ENCODE results near the gene FAM124A.

FAM124A gene

DNA sequence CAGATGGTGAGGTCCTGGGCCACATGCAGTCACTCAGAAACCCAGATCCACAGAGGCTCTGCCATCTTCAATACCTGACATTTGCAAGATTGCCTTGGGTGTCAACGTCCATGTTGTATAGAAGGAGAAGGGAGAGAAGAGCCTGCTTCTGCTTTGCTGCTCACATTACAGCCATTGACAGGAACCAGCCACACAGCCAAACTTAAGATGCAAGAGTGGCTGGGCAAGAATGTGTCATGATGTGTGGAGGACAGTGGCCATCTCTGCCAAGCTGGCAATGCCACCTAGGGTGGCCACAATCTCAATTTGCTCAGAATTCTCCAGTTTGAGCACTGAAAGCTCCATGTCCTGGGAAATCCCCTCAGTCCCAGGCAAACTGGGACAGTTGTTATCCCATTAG is 91.4 kb downstream of the FAM124A start:
- no peak for DNase-seq

DNA sequence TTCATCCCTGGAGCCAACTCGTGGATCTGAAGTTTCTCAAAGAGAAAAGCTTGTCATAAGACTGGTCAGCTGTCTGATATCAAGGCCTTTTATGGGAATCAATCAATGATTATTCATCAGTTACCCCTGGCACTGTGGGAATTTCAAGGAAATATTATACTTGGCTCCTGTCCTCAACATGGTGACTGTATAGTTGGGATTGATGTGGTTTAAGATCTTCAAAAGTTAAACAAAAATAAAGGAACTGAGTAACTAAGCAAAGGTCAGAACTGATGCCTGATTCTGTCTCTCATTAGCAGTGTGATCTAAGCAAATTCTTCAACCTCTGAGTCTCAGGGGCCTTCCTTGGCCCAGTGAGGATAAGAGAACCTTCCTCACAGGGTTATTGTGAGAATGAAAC is 95.1 kb downstream of the FAM124A start:
- no peak for DNase-seq

DNA sequence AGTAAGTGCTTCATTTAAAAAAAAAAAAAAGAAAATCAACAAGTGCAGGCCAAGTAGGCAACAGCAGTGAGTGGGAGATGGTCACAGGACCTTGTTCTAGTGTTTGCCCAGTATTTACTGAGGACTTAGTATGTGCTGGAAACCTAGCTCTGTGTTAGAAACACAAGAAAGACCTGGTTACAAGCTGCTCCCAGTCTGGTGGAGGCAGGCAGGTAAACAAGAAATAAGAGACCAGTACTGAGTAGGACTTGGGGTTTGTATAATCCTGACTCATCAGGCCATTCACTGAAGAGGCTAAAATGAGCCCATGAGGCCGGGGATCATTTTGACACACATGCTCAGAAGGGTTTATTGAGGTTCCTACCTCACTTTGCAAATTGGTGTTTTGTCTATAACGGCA is 95.8 kb downstream of the FAM124A start:
- DNase-seq = no peak

DNA sequence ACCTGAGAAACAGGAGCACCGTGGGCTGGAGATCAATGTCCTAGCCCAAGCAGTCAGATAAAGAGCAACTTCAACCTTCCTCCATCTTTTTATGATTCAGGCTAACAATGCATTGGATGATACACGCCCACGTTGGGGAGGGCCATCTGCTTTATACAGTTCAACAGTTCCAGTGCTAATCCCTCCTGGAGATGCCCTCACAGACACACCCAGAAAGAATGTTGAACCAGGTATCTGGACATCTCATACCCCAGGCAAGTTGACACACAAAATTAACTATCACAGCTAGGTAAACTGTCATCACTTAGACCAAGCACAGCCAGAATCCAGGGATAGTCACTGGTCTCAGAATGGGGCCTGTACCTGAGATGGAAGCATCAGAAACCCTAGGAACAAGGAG is 96.7 kb downstream of the FAM124A start:
- DNase-seq = no peak

DNA sequence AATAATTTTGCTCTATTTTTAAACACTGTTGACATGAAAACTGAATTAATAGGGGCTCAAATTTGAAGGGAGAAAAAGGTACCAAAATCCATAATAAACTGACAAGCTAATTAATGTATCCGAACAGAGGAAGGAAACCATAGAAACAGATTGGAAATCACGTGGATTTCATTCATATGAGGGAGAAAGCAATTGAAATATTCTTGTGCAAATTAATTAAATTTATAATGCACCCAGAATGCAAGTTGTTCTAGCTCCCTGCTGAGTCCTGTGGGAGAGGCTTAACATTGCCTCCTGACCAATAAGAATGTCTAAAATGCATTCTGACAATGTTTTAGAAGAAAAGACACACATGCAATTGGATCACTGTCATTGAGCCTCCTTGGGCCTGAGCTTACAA is 99.6 kb downstream of the FAM124A start:
- DNase-seq = no peak

DNA sequence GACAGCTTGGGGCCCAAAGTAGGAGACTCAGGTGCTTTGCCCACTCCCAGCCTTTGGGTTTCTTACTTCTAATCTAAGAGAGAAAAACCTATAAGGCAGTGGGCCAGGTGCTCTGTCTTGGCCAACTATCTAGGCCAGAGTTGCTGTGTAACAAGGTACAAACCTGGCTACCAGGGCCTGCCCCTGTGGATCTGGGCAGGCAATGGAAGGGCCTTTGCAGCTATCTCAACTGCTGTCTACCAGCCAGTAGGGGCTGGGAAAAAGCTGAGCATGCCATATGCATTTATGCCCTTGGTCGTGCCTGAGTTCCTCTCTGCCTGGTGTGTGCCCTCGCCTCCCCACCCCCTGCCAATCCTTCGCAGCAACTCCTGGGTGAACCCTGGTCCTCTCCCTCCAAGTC is 100.6 kb downstream of the FAM124A start:
- no peak for DNase-seq

DNA sequence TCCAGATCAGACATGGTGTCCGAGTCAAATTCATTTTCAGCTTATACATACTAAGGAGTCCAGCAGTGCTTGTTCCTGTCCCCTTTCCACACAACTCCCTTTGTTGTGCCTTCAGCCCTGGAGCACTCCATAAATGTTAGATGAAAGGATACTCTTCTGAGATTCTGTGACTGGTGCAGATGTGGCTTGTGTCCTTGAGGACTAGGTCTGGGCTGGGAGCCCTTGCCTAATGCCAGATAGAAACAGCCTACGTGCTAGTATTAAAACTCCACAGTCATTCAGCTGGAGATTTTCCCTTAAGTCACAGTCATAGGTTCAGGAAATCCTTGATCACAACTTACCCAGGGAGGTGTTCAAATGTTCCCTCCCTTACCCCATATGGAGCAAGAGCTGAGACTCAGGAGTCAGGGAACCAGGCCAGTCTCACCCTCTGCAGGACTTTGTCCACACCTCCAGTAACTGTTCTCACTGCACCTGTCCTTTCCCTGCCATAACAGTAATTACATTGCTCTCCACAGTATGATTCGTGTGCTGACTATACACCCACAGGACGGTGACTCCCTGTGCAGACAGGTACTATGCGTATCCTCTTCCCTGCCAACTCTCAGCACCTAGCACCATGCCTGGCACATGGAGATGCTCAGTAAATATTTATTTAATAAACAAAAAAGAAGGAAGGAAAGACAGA is 101.8 kb downstream of the FAM124A start:
- no peak for DNase-seq

DNA sequence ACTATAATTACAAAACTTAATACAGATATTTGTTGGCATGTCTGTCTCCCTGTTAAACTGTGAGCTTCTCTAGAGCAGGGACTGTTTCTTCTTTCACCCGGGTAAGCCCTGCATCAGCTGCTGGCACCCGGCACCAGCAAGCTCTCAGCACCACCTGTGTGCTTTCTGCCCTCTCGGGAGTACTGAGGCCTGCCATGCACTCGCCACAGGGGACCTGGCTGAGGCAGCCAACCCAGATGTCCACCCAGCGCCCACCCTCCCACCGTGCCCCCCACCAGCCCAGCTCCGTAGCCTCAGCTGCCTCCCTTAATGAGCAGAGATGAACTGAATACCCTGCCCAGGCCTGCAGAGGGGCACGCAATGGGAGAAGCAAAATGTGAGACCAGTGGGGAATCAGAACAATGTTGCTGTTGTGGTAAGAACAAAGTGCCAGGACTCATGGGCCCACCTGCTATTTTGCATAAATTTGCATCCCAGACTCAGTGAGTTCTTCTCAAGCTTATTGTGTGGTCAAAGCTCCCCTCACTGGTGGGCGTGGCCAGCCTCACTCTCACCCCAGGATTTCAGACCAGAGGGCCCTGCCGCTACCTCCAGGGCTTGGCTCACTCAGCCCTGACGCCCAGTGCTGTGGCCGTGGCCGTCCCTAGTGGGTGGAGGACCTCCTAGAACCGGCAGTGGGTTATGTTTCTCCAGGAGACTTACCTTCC is 102.7 kb downstream of the FAM124A start:
- DNase-seq = no peak

DNA sequence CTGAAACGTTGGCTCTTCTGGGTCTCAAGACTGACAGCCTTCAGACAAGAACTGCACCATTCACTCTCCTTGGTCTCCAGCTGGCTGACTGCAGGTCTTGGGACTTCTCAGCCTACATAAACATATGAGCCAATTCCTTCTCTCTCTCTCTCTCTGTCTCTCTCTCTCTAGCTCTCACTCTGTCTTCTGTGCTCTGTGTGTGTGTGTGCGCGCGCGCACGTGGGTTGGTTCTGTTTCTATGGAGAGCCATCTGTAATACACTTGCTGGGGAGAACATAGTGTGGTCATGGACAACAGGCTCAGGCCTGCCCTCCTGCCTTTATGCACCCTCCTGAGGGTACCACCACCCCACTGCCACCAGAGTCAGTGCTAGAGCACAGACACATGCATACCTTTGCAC is 103.6 kb downstream of the FAM124A start:
- DNase-seq = no peak

DNA sequence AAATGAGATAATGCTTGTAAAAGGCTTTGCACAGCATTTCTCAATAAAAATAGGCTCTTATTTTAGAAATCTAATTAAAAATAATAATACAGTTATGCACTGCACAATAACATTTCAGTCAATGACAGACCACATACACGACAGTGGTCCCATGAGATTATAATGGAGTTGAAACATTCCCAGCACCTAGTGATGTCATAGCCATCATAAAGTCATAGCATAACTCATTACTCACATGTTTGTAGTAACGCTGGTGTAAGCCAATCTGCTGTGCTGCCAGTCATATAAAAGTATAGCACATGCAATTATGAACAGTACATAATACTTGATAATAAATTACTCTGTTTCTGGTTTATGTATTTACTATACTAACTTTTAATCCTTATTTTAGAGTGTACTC is 104.6 kb downstream of the FAM124A start:
- DNase-seq = no peak

DNA sequence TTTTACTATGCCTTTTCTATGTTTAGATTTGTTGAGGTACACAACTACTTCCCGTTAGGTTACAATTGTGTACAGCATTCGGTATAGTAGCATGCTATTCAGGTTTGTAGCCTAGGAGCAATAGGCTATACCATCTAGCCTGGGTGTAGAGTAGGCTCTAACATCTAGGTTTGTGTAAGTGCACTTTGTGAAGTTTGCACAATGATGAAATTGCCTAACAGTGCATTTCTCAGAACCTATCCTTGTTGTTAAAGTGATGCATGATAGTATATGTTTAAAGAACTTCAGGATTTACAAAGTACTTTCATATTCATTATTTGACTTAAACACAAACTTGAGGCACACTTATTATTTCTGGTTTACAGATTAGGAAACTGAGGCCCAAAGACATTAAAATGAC is 105.8 kb downstream of the FAM124A start:
- no peak for DNase-seq

DNA sequence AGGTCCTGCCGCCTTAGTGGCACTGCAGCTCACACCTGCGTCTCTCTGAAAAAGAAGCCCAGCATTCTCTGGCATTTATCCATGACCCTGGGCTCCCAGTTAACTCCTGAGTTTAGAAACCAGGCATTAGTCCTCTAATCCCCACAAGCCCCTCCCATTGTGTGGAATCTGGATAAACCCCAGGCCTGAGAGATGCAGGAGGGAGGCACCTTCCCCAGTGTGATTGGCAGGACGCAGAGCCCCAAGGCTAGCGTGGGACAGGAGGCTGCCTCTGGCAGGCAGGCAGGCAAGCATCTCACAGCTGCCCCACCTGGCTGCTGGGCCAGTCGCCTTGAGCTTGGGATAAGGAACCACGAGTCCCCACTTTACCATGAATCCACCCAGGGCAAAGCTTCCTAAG is 106.3 kb downstream of the FAM124A start:
- DNase-seq = no peak

DNA sequence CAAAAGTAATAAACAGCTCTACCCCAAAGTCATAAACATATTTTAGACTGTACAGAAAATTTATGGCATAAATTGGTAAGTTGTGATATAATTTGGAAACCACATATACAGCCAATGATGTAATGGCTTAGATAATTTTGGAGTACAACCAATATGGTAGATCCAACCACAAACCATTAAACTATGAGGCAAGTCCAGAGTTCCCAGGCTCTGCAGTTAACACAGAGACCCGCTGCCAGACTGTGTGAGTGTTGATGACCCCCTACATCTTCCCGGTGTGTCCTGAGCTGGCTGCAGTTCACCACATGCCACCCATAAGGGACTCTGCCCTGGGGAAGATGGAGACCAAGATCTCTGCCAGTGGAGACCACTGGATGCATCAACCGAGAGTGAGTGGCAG is 107.4 kb downstream of the FAM124A start:
- DNase-seq = no peak

DNA sequence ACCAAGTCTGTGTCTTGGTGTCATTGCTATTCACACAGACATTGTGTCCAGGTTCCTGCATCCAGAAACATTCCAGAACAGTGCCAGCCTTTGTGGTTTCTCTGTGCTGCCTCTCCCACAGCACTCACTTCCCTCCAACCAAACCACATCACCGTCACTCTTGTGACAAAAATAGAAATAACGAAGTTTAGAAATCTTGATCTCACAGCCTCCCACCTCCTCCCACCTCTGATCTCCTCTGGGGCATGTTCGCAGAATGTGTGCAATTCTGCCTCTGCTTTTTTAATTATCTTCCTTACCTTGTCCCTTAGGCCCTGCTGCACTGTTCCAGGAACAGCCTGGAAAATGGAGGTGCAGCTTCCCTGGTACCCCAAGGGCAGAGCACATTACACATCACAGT is 108.6 kb downstream of the FAM124A start:
- DNase-seq = peak; percentile 52

DNA sequence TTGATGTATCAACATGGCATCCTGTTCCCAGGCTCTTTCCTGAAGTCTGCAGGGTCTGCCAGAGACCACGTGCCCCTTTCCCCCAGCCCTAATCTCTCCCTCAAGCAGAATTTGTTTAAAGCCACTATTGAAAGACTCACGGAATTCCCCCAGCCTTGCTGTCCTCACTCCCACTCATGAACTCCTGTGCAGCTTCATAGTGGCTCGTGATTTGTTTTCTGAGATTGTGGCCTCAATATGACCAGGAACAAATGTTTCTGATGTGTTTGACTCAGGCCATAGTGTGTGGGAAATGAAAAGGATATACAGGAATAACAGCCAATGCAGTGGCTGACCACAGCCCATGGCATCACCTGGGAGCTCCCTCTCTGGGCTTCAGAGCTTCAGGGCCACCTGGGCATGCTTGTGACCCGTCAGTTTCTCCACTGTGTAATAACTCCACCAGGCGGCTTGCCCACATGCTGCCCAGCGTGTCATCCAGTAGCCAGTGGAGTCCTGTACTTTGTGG is 109.2 kb downstream of the FAM124A start:
- no peak for DNase-seq

DNA sequence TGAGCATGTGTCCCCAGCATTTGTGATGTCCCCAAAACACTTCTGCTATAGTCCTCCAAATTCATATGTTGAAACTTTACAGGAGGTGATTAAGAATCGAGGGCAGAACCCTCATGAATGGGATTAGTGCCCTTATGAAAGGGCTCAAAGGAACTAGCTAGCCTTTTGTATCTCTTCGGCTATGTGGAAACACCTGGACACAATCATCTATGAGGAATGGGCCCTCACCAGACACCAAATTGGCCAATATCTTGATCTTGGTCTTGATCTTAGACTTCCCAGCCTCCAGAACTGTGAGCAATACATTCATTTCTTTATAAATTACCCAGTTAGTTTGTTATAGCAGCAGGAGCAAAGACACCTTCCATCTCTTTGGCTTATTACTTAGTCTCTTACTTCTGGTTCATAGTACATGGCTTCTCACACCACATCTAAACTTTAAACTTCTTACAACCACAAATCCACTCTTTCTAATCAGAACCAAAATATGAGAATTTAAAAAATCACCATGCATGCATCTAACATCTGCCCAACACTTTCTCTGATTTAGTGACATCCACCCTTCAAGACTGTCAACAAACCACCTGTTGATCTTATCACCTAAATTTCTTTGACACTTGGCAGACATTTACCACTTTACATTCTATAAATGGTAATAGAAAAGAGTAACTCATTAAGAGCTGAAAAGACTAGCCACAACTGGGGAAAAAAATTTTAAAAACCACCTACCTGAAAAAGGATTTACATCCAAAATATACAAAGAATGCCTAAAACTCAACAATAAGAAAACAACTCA is 110.6 kb downstream of the FAM124A start:
- DNase-seq = no peak

DNA sequence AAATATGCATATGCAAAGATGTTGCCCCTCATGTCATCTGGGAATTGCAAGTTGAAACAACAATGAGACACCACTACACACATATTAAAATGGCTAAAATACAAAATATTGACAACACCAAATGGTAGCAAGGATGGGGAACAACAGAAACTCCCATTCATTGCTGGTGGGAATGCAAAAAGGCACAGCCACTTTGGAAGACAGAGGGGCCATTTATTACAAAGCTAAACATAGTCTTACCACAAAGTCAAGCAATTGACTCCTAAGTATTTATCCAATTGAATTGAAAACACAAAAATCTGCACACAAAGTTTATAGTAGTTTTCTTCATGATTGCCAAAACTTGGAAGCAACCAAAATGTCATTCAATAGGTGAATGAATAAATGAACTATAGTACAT is 111.2 kb downstream of the FAM124A start:
- no peak for DNase-seq

DNA sequence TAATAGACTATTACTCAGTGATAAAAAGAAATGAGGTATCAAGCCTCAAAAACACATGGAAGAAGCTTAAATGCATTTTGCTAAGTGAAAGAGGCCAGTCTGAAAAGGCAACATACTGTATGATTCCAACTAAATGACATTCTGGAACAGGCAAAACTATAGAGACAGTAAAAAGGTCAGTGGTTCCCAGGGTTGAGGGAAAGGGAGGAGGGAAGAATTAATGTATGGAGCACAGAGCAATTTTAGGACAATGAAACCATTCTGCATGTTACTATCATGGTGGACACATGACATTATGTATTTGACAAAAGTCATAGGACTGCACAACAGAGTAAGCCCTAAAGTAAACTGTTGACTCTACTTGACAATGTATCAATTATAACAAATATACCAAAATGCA is 111.6 kb downstream of the FAM124A start:
- no peak for DNase-seq

Data from GF-D8 (cell line).